WTC11 (cell line): ENCODE measurements around the gene C17orf78. TPM values are rescaled to one million over a fixed set of nuclear protein-coding genes. Genes with fewer than 3 reads are reported as not detected.

Source experiments
- ATAC-seq: fragments of 200-7000 bp; cut with Tn5 transposase; 2 replicates; pipeline ENCODE4 v1.10.0; 2021; ENCODE audit warnings: mild to moderate bottlenecking, moderate library complexity
- CTCF ChIA-PET: fragments of 300-600 bp; sonication (Branson Sonifier 250); formaldehyde crosslinking; loops from one replicate; lab custom pipeline; 2021; ENCODE audit warnings: antibody characterized with exemption; lab: Charles Lee
- POLR2A ChIA-PET: fragments of 350-600 bp; sonication (Branson Sonifier 250); formaldehyde crosslinking; loops from one replicate; lab custom pipeline; 2021; ENCODE audit warnings: antibody characterized with exemption; lab: Charles Lee
- DNase-seq: peaks from one replicate; pipeline ENCODE4 v3.0.0; 2021; ENCODE audit warnings: low spot score
- H3K27ac Mint-ChIP-seq: 2 replicates; pipeline ENCODE4 v1.8.0; 2021; ENCODE audit warnings: mixed read lengths
- H3K27me3 Mint-ChIP-seq: 2 replicates; pipeline ENCODE4 v1.8.0; 2021; ENCODE audit warnings: low read depth, mild to moderate bottlenecking, moderate library complexity, mixed read lengths
- H3K36me3 Mint-ChIP-seq: 2 replicates; pipeline ENCODE4 v1.8.0; 2021; ENCODE audit warnings: mixed read lengths
- H3K4me1 Mint-ChIP-seq: 2 replicates; pipeline ENCODE4 v1.8.0; 2022; ENCODE audit warnings: mixed read lengths
- H3K4me3 Mint-ChIP-seq: 2 replicates; pipeline ENCODE4 v1.8.0; 2021; ENCODE audit warnings: mild to moderate bottlenecking, moderate library complexity, mixed read lengths
- H3K9me3 Mint-ChIP-seq: 2 replicates; pipeline ENCODE4 v1.8.0; 2021; ENCODE audit warnings: mixed read lengths
- AFF4 ChIP-seq: sonication (generic); formaldehyde crosslinking; IDR thresholded peaks from 2 replicates; pipeline ENCODE4 v1.8.1; 2023; ENCODE audit warnings: mild to moderate bottlenecking, missing genetic modification reagents, borderline replicate concordance
- ARID4B ChIP-seq: sonication (generic); formaldehyde crosslinking; IDR thresholded peaks from 2 replicates; pipeline ENCODE4 v1.8.0; 2023; ENCODE audit warnings: missing genetic modification reagents, mild to moderate bottlenecking, borderline replicate concordance
- ATF2 ChIP-seq: sonication (generic); formaldehyde crosslinking; IDR thresholded peaks from 2 replicates; pipeline ENCODE4 v1.8.1; 2022; ENCODE audit warnings: low read depth, missing genetic modification reagents, borderline replicate concordance
- ATF3 ChIP-seq: sonication (generic); formaldehyde crosslinking; conservative IDR thresholded peaks from 2 replicates; pipeline ENCODE4 v1.8.1; 2022; ENCODE audit warnings: mild to moderate bottlenecking, missing genetic modification reagents
- E2F1 ChIP-seq: sonication (generic); formaldehyde crosslinking; IDR thresholded peaks from 2 replicates; pipeline ENCODE4 v1.8.0; 2022; ENCODE audit warnings: mild to moderate bottlenecking, missing genetic modification reagents
- ESRRA ChIP-seq: sonication (generic); formaldehyde crosslinking; IDR thresholded peaks from 2 replicates; pipeline ENCODE4 v1.8.1; 2022; ENCODE audit warnings: mild to moderate bottlenecking, missing genetic modification reagents, borderline replicate concordance
- ETV6 ChIP-seq: sonication (generic); formaldehyde crosslinking; IDR thresholded peaks from 2 replicates; pipeline ENCODE4 v1.8.1; 2022; ENCODE audit warnings: mild to moderate bottlenecking, missing genetic modification reagents
- GABPB1 ChIP-seq: sonication (generic); formaldehyde crosslinking; IDR thresholded peaks from 2 replicates; pipeline ENCODE4 v1.8.1; 2023; ENCODE audit warnings: mild to moderate bottlenecking, missing genetic modification reagents
- GTF2I ChIP-seq: fragments of 250-450 bp; sonication (Bioruptor Pico); conservative IDR thresholded peaks from 2 replicates; pipeline ENCODE4 v1.4.0; 2021; ENCODE audit warnings: mild to moderate bottlenecking
- MAX ChIP-seq: sonication (generic); formaldehyde crosslinking; IDR thresholded peaks from 2 replicates; pipeline ENCODE4 v1.8.0; 2022; ENCODE audit warnings: mild to moderate bottlenecking, missing genetic modification reagents
- NR1H2 ChIP-seq: sonication (generic); formaldehyde crosslinking; IDR thresholded peaks from 2 replicates; pipeline ENCODE4 v1.9.0; 2021; ENCODE audit warnings: mild to moderate bottlenecking, moderate library complexity, missing genetic modification reagents
- PRDM15 ChIP-seq: sonication (generic); formaldehyde crosslinking; IDR thresholded peaks from 2 replicates; pipeline ENCODE4 v1.8.0; 2022; ENCODE audit warnings: missing genetic modification reagents
- PRRX2 ChIP-seq: fragments of 250-450 bp; sonication (Bioruptor Pico); IDR thresholded peaks from 2 replicates; pipeline ENCODE4 v1.8.0; 2021; ENCODE audit warnings: mild to moderate bottlenecking
- SMAD3 ChIP-seq: sonication (generic); formaldehyde crosslinking; IDR thresholded peaks from 2 replicates; pipeline ENCODE4 v1.8.0; 2022; ENCODE audit warnings: missing genetic modification reagents, mild to moderate bottlenecking, borderline replicate concordance
- TP53 ChIP-seq: sonication (generic); formaldehyde crosslinking; IDR thresholded peaks from 2 replicates; pipeline ENCODE4 v1.8.1; 2023; ENCODE audit warnings: mild to moderate bottlenecking, missing genetic modification reagents
- ZNF121 ChIP-seq: sonication (generic); formaldehyde crosslinking; IDR thresholded peaks from 2 replicates; pipeline ENCODE4 v1.8.0; 2023; ENCODE audit warnings: missing genetic modification reagents
- ZNF138 ChIP-seq: sonication (generic); formaldehyde crosslinking; conservative IDR thresholded peaks from 2 replicates; pipeline ENCODE4 v1.8.1; 2022; ENCODE audit warnings: mild to moderate bottlenecking, moderate library complexity, missing genetic modification reagents
- total RNA-seq: library from RNA; stranded (reverse); gene quantifications from 3 replicates; pipeline ENCODE4 v1.2.3, GENCODE V29; 2021

Gene C17orf78
- total RNA-seq, 1 experiment from 2014 or later = not detected

- TF ChIP-seq PRDM15 (CRISPR knock-in tag) = no peak
- TF ChIP-seq ESRRA (CRISPR knock-in tag) = no peak
- DNase-seq = no peak
- no peak for ATAC-seq
- Mint-ChIP-seq H3K36me3 (peaks cover 25% of the 10 kb centered on the region), H3K9me3 (no peaks in the 10 kb centered on the region), H3K27ac (peak overlapping the region; percentile 21), H3K27me3 (no peaks in the 10 kb centered on the region), H3K4me3 (no peak overlapping the region), H3K4me1 (peaks cover 23% of the 10 kb centered on the region)
- ChIA-PET POLR2A (no interaction called here), CTCF (interaction anchor here (0.5 to 1.9 kb wide), 2 partner anchors 25 to 34 kb away, joined by 3 to 6 read pairs; no protein-coding TSS in a partner anchor)
These were observed 36.5 kb upstream of the C17orf78 start for GRCh38 chr17:37339321-37339720.

GRCh38 chr17:37340804-37341203 lies 35.0 kb upstream of the C17orf78 start:
- no peak overlapping the region; the same call in 1 of the 2 replicates for H3K27ac Mint-ChIP-seq
- H3K4me1 Mint-ChIP-seq = peaks cover 11% of the 10 kb centered on the region
- no peaks in the 10 kb centered on the region for H3K27me3 Mint-ChIP-seq
- no peaks in the 10 kb centered on the region for H3K9me3 Mint-ChIP-seq
- CTCF ChIA-PET = interaction anchor here (1.9 kb wide), 1 partner anchor 33 kb away, joined by 6 read pairs; no protein-coding TSS in a partner anchor
- POLR2A ChIA-PET = no interaction called here
- TF ChIP-seq PRRX2 (CRISPR knock-in tag) (no peak), ZNF121 (peak; percentile 87), ZNF138 (CRISPR knock-in tag) (no peak), ARID4B (no peak), ATF3 (CRISPR knock-in tag) (no peak), E2F1 (no peak)
- H3K36me3 Mint-ChIP-seq = peaks cover 36% of the 10 kb centered on the region
- DNase-seq = no peak
- ATAC-seq = no peak
- H3K4me3 Mint-ChIP-seq = no peak overlapping the region

GRCh38 chr17:37342589-37342988 lies 33.2 kb upstream of the C17orf78 start:
- Mint-ChIP-seq H3K27me3 (no peaks in the 10 kb centered on the region), H3K9me3 (peaks cover 8% of the 10 kb centered on the region), H3K4me1 (no peaks in the 10 kb centered on the region), H3K27ac (no peak overlapping the region), H3K36me3 (peaks cover 44% of the 10 kb centered on the region), H3K4me3 (no peak overlapping the region)
- no peak for ATAC-seq
- POLR2A ChIA-PET = no interaction called here
- CTCF ChIA-PET = interaction anchor here (1.1 to 1.5 kb wide), 2 partner anchors 31 to 44 kb away, joined by 4 to 6 read pairs; no protein-coding TSS in a partner anchor
- no peak for DNase-seq
- TF ChIP-seq AFF4 = no peak
- TF ChIP-seq GTF2I (CRISPR knock-in tag) = no peak
- TF ChIP-seq ETV6 (CRISPR knock-in tag) = no peak
- no peak for TF ChIP-seq GABPB1 (CRISPR knock-in tag)
- TF ChIP-seq ATF2 (CRISPR knock-in tag) = no peak
- TF ChIP-seq MAX (CRISPR knock-in tag) = no peak
- TF ChIP-seq TP53 (CRISPR knock-in tag) = no peak
- TF ChIP-seq SMAD3 (CRISPR knock-in tag) = no peak
- no peak for TF ChIP-seq NR1H2 (CRISPR knock-in tag)
